Liver (tissue), 3 donors: ENCODE data around the gene RIN1.

Experiments used
- ATF3 ChIP-seq: IDR thresholded peaks from 2 replicates; pipeline ENCODE4 v1.6.1; 2016; ENCODE audit warnings: antibody characterized with exemption
- CTCF ChIP-seq: fragments of 150-350 bp; IDR thresholded peaks from 2 replicates; pipeline ENCODE4 v1.5.1; 2017; ENCODE audit warnings: improper control_type of control experiment, low read depth, low read length; ENCODE audit not compliant: missing input control
- GABPA ChIP-seq, 2 donors: IDR thresholded peaks in 1 of 2; conservative IDR thresholded peaks in 1 of 2; 2 replicates each; pipeline ENCODE4 v1.6.1; 2016; ENCODE audit warnings: antibody characterized with exemption in 2 of 2, mild to moderate bottlenecking in 1 of 2, moderate library complexity in 1 of 2
- JUND ChIP-seq, 2 donors: IDR thresholded peaks; 2 replicates each; pipeline ENCODE4 v1.6.1; 2016; ENCODE audit warnings: antibody characterized with exemption in 2 of 2
- MAX ChIP-seq: IDR thresholded peaks from 2 replicates; pipeline ENCODE4 v1.6.1; 2016; ENCODE audit warnings: antibody characterized with exemption
- RAD21 ChIP-seq, 2 donors: IDR thresholded peaks; 2 replicates each; pipeline ENCODE4 v1.6.1; 2016; ENCODE audit warnings: antibody characterized with exemption in 2 of 2, mild to moderate bottlenecking in 2 of 2
- RXRA ChIP-seq, 2 donors: IDR thresholded peaks; 2 replicates each; pipeline ENCODE4 v1.6.1; 2017 to 2018; ENCODE audit warnings: antibody characterized with exemption in 2 of 2, mild to moderate bottlenecking in 1 of 2
- SP1 ChIP-seq: IDR thresholded peaks from 2 replicates; pipeline ENCODE4 v1.6.1; 2018; ENCODE audit warnings: antibody characterized with exemption, mild to moderate bottlenecking
- TAF1 ChIP-seq: conservative IDR thresholded peaks from 2 replicates; pipeline ENCODE4 v1.6.1; 2016; ENCODE audit warnings: antibody characterized with exemption, mild to moderate bottlenecking
- ZBTB33 ChIP-seq: IDR thresholded peaks from 2 replicates; pipeline ENCODE4 v1.6.1; 2016; ENCODE audit warnings: antibody characterized with exemption
- donor health status: healthy.
- donor health status: healthy.

- TF ChIP-seq CTCF (peak; percentile 42), MAX (no peak), RAD21 (IDR thresholded peaks at IDR 0.05) (peak in 1 of 2 donors; percentile 41), JUND (IDR thresholded peaks at IDR 0.05) (no peak), ZBTB33 (no peak), SP1 (no peak), TAF1 (no peak), RXRA (IDR thresholded peaks at IDR 0.05) (no peak), GABPA (IDR thresholded peaks at IDR 0.05 in 1 of 2, conservative IDR thresholded peaks at IDR 0.05 in 1 of 2) (no peak), ATF3 (no peak)
These were observed 27.7 kb upstream of the RIN1 start for GRCh38 chr11:66363805-66364535.
